Measurements from ENCODE around the gene LCN2.

The LCN2 gene

DNA sequence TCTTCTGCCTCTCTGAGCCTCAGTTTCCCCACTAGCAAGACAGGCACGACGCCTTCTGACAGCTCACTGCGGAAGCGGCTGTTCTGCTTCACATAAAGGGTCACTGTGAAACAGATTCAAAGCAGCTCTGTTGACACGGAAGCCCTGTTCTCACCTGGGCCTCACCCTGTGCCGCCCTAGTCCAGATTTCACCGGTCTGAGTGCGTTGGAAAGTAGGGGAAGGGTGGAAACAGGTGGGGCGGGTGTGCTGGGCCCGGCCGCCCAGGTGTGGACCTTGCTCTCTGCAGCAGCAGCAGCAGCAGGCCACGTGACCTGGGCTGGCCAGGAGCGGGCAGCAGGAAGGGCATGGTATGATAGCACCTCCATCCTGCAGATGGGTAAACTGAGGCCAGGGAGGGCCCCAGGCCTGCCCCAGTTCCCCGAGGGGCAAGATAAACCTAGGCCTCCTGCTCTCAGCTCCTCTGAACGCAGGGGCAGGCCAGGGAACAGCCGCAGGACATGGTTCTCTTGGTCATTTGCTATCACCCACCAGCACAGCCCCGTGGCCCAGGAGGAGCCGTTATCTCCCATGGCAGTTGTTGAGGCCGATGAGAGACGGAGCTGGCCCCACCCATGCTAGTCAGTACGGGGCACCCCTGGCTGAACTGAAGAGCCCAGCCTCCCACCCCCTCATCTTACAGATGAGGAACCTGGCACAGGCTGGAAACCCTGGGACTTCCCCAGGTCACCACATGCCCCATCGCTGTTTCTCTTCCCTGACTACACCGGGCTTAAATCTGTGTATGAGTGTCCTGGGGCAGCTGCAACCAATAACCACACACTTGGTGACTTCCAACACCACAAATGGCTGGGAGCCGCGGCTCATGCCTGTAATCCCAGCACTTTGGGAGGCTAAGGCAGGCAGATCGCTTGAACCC lies 33.8 kb upstream of the LCN2 start:
- TF ChIP-seq, protein P1, sequence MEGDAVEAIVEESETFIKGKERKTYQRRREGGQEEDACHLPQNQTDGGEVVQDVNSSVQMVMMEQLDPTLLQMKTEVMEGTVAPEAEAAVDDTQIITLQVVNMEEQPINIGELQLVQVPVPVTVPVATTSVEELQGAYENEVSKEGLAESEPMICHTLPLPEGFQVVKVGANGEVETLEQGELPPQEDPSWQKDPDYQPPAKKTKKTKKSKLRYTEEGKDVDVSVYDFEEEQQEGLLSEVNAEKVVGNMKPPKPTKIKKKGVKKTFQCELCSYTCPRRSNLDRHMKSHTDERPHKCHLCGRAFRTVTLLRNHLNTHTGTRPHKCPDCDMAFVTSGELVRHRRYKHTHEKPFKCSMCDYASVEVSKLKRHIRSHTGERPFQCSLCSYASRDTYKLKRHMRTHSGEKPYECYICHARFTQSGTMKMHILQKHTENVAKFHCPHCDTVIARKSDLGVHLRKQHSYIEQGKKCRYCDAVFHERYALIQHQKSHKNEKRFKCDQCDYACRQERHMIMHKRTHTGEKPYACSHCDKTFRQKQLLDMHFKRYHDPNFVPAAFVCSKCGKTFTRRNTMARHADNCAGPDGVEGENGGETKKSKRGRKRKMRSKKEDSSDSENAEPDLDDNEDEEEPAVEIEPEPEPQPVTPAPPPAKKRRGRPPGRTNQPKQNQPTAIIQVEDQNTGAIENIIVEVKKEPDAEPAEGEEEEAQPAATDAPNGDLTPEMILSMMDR (IDR thresholded peaks at IDR 0.05; ENCODE audit: insufficient read depth, missing control alignments) = no peak
- no peak for DNase-seq (ENCODE audit: insufficient read length, low spot score)
- FAIRE-seq = no peak

DNA sequence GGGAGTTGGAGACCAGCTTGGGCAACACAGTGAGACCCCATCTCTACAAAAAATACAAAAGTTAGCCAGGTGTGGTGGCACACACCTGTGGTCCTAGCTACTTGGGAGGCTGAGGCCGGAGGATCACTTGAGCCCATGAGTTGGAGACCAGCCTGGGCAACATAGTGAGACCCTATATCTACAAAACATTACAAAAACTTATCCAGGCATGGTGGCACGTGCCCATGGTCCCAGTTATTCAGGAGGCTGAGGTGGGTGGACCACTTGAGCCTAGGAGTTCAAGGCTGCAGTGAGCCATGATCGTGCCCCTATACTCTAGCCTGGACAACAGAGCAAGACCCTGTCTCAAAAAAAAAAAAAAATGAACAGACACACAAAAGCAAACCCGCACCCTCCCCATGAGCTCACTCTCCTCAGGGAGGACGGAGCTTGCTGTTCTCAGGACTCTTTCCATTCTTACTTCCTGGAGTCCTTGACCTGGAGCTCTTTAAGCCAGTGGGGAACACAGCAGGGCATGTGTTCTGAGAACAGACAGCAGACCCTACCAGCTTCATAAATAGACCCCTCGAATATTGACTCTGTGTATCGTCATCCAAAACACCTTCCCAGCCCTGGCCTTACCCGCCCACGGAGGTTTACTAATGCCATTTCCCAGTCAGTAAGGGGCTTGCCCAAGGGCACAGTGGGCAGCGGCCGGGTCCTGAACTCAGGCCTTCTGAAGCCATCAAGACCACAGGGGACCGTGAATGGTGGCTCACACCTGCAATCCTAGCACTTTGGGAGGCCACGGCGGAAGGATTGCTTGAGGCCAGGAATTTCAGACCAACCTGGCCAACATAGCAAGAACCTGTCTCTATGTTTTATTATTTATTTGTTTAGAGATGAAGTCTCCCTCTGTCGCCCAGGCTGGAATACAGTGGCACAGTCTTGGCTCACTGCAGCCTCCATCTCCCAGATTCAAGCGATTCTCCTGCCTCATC lies 32.9 kb upstream of the LCN2 start:
- TF ChIP-seq, protein P1 (IDR thresholded peaks at IDR 0.05; ENCODE audit: insufficient read depth, missing control alignments) = no peak
- FAIRE-seq (no peak), DNase-seq (ENCODE audit: insufficient read length, low spot score) (no peak)

DNA sequence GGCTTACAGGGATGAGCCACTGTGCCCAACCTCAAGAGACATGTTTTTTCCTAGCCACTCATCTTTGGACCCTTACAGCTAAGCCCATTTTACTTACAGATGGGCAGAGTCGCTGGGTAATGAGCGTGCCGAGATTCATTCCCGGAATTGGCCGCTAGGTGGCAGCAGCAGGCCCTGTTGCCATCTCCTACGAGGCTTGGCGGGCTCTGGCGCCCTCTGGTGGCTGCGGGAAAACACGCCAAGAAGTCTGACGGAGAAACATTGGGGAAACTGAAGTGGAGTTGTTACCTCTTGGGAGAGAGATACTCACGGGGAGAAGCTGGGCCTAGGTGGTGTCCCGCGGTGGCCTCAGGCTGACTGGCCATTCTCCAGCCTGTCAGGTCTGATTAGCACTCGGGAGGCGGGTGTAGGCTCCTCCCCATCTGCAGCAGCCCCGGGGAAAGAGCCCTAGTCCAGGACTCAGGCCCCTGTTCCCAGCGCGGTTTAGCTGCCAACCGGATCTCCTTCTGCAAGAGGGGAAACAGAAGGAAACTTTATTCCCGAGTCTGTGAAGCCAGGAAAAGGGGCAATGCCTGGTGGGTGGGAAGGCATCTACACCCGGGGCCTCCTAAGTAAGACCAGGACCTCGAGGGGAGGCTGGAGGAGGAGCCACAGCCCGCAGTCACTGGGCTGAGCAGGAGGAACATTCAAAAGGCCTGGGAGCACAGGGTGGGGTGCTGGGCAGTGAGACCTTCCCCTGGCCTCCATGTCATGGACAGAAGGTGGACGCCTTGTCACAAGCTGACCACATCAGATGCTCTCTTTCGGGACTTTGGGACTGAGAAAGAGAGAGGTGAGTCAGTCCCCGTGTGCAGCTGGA lies 31.4 kb upstream of the LCN2 start:
- FAIRE-seq = no peak

DNA sequence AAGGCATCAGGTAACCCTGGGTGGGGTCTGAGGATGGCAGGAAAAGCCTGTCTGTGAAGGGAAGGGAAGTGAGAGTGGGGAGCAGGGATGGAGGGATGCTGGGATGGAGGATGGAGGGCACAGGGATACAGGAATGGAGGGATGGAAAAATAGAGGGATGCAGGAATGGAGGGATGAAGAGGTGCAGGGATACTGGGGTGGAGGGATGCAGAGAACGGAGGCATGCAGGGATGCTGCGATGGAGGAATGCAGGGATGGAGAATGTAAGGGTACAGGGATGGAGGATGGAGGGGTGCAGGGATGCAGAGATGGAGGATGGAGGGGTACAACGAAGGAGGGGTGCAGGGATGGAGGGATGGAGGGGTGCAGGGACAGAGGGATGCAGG lies 30.8 kb upstream of the LCN2 start:
- no peak for FAIRE-seq
- TF ChIP-seq, protein P1 (IDR thresholded peaks at IDR 0.05; ENCODE audit: insufficient read depth, missing control alignments) = no peak
- DNase-seq (ENCODE audit: insufficient read length, low spot score) = no peak

More for the DNA sequence above, 31.4 kb upstream of the LCN2 start:
- DNase-seq (ENCODE audit: insufficient read length, low spot score) = peak; percentile 89
- TF ChIP-seq, protein P1 (IDR thresholded peaks at IDR 0.05; ENCODE audit: insufficient read depth, missing control alignments) = peak; percentile 100

DNA sequence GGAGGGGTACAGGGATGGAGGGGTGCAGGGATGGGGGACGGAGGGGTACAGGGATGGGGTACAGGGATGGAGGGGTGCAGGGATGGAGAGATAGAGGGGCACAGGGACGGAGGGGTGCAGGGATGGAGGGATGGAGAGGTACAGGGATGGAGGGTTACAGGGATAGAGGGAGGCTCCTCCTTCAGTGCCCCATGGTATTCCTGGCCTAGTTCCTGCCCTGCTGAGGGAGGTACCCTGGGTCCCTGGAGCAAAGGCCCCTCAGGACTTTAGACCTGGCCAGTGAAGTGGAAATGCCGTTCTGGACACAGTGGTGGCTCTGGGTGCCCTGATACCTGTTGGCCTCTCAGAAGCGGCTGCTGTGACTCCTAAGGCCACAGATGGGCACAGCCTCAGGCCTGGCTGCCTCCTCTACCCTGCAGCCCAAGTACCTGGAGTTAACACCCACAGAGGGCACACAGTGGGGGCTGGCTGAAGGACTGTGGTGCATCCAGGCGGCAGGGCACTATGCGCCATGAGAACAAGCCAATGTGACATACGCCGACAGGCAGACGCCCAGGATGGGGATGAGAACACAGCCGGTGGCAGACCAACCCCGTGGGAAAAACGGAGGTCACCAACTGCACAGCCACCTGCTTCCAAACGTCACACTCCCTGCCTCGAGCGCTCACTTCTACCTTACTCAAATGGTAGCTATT lies 30.1 kb upstream of the LCN2 start:
- no peak for FAIRE-seq
- TF ChIP-seq, protein P1 (IDR thresholded peaks at IDR 0.05; ENCODE audit: insufficient read depth, missing control alignments) = no peak
- DNase-seq (ENCODE audit: insufficient read length, low spot score) = no peak

All from D721Med (cell line).